Measurements from ENCODE around the gene PDE9A. TPM values are rescaled to one million over a fixed set of nuclear protein-coding genes. Genes with fewer than 3 reads are reported as not detected.

Gene PDE9A
- total and polyA plus RNA-seq, 2 experiments from 2014 or later = 26.5 to 31.1 TPM

GRCh38 chr21:42682661-42683210 lies 29.3 kb downstream of the PDE9A start:
- no peak overlapping the region for H3K27ac Mint-ChIP-seq
- H3K9me3 Mint-ChIP-seq = no peaks in the 10 kb centered on the region
- H3K4me2 ChIP-seq = no peak overlapping the region
- H3K36me3 ChIP-seq (ENCODE audit: insufficient read depth) = no peaks in the 10 kb centered on the region
- no peak for DNase-seq (ENCODE audit: low spot score)
- no peaks in the 10 kb centered on the region for H3F3A ChIP-seq (replicated peaks; ENCODE audit: low read depth)
- H3K27ac ChIP-seq (ENCODE audit: low read depth) = no peak overlapping the region
- H3K4me1 Mint-ChIP-seq = peaks cover 11% of the 10 kb centered on the region
- H3K27me3 ChIP-seq (ENCODE audit: insufficient read depth) = no peaks in the 10 kb centered on the region
- H3K79me2 ChIP-seq (replicated peaks; ENCODE audit: insufficient read depth) = no peaks in the 10 kb centered on the region
- H3K9me2 ChIP-seq (ENCODE audit: insufficient read depth) = no peaks in the 10 kb centered on the region
- peaks cover 13% of the 10 kb centered on the region for H3K36me3 Mint-ChIP-seq (ENCODE audit: low read depth)
- no peak for ATAC-seq
- H4K20me1 ChIP-seq (replicated peaks; ENCODE audit: insufficient read depth) = peaks cover 1% of the 10 kb centered on the region; the same call in 1 of the 2 replicates
- TF ChIP-seq POLR2AphosphoS5 (IDR thresholded peaks at IDR 0.05; ENCODE audit: low read depth) = no peak
- TF ChIP-seq ZNF114 (CRISPR knock-in tag; IDR thresholded peaks at IDR 0.05) = no peak
- TF ChIP-seq NANOG (IDR thresholded peaks at IDR 0.05; ENCODE audit: borderline replicate concordance) = no peak
- no peak for TF ChIP-seq ZNF462 (CRISPR knock-in tag; IDR thresholded peaks at IDR 0.05)
- TF ChIP-seq ZNF331 (CRISPR knock-in tag; IDR thresholded peaks at IDR 0.05; ENCODE audit: low read depth) = no peak
- no peak for TF ChIP-seq JUNB (IDR thresholded peaks at IDR 0.05; ENCODE audit: unreplicated experiment)
- TF ChIP-seq STAT1 (IDR thresholded peaks at IDR 0.05; ENCODE audit: unreplicated experiment) = no peak
- no peak for TF ChIP-seq CTCF (conservative IDR thresholded peaks at IDR 0.05; ENCODE audit: low read depth in 2 of 2)
- TF ChIP-seq EZH2 (IDR thresholded peaks at IDR 0.05; ENCODE audit: low read depth, unreplicated experiment) = no peak
- H3K4me3 Mint-ChIP-seq = no peak overlapping the region
- no peaks in the 10 kb centered on the region for H3K4me1 ChIP-seq (ENCODE audit: insufficient read depth)
- no peak overlapping the region for H3K4me3 ChIP-seq
- no peak overlapping the region for H2AFZ ChIP-seq
- peaks cover 4% of the 10 kb centered on the region for H3K27me3 Mint-ChIP-seq (ENCODE audit: insufficient read depth, low read depth, poor library complexity)
